PC-3 (cell line): ENCODE results near the gene AIPL1. TPM values are rescaled to one million over a fixed set of nuclear protein-coding genes. Genes with fewer than 3 reads are reported as not detected.

Source experiments
- ATAC-seq: fragments of 200-7000 bp; cut with Tn5 transposase; 2 replicates; pipeline ENCODE4 v1.9.1; 2020; ENCODE audit warnings: mild to moderate bottlenecking, moderate library complexity
- BruUV-seq: library from RNA; stranded (reverse); fragments of 400-500 nt; replicated peaks from 2 replicates; lab custom pipeline; 2021; lab: Mats Ljungman, UMichigan
- CTCF ChIA-PET: fragments of 300-600 bp; sonication (Branson Sonifier 250); formaldehyde crosslinking; loops from one replicate; lab custom pipeline; 2022; ENCODE audit warnings: antibody characterized with exemption; lab: Charles Lee
- POLR2A ChIA-PET: fragments of 300-600 bp; sonication (Branson Sonifier 250); formaldehyde crosslinking; loops from one replicate; lab custom pipeline; 2022; ENCODE audit warnings: antibody characterized with exemption; ENCODE audit not compliant: unreplicated experiment; lab: Charles Lee
- DNase-seq: peaks from one replicate; pipeline ENCODE4 v3.0.0-alpha.2; 2015
- H2AFZ ChIP-seq: fragments of 300-600 bp; sonication (generic); 2 replicates; pipeline ENCODE4 v1.6.0; 2016; ENCODE audit warnings: antibody characterized with exemption, low read length
- H3F3A ChIP-seq: fragments of 300-600 bp; sonication (generic); one replicate; pipeline ENCODE4 v1.6.0; 2017; ENCODE audit warnings: antibody characterized with exemption, low read length, control low read depth, mild to moderate bottlenecking; ENCODE audit not compliant: unreplicated experiment
- H3K27ac ChIP-seq: fragments of 300-600 bp; sonication (generic); 2 replicates; pipeline ENCODE4 v1.5.1; 2016; ENCODE audit warnings: mild to moderate bottlenecking, low read length
- H3K27me3 ChIP-seq: fragments of 300-600 bp; sonication (generic); 2 replicates; pipeline ENCODE4 v1.6.1; 2016; ENCODE audit warnings: low read length, mixed read lengths
- H3K36me3 ChIP-seq: fragments of 300-600 bp; sonication (generic); 2 replicates; pipeline ENCODE4 v1.6.1; 2016; ENCODE audit warnings: low read depth, mixed run types, low read length, mixed read lengths
- H3K4me1 ChIP-seq: fragments of 300-600 bp; sonication (generic); 2 replicates; pipeline ENCODE4 v1.5.1; 2016; ENCODE audit warnings: low read length; ENCODE audit not compliant: insufficient read depth
- H3K4me2 ChIP-seq: fragments of 300-600 bp; sonication (generic); 2 replicates; pipeline ENCODE4 v1.6.0; 2016; ENCODE audit warnings: low read length
- H3K4me3 ChIP-seq: fragments of 300-600 bp; sonication (generic); 2 replicates; pipeline ENCODE4 v1.5.1; 2016; ENCODE audit warnings: mild to moderate bottlenecking, low read length, mixed read lengths
- H3K79me2 ChIP-seq: fragments of 300-600 bp; sonication (generic); 2 replicates; pipeline ENCODE4 v1.6.1; 2017; ENCODE audit warnings: low read length, mixed read lengths
- H3K9ac ChIP-seq: fragments of 300-600 bp; sonication (generic); 2 replicates; pipeline ENCODE4 v1.6.0; 2016; ENCODE audit warnings: mild to moderate bottlenecking, low read length
- H3K9me2 ChIP-seq: fragments of 300-600 bp; sonication (generic); replicated peaks from 2 replicates; pipeline ENCODE4 v1.6.1; 2016; ENCODE audit warnings: mixed run types, low read length, mixed read lengths
- H3K9me3 ChIP-seq: fragments of 300-600 bp; sonication (generic); 2 replicates; pipeline ENCODE4 v1.6.1; 2016; ENCODE audit warnings: low read length, mixed read lengths
- H4K20me1 ChIP-seq: fragments of 300-600 bp; sonication (generic); 2 replicates; pipeline ENCODE4 v1.6.1; 2016; ENCODE audit warnings: low read length, mixed read lengths
- CTCF ChIP-seq: fragments of 300-600 bp; sonication (generic); conservative IDR thresholded peaks from 2 replicates; pipeline ENCODE4 v1.5.1; 2017; ENCODE audit warnings: antibody characterized with exemption, low read depth, mild to moderate bottlenecking, low read length
- EZH2 ChIP-seq: fragments of 300-600 bp; sonication (generic); IDR thresholded peaks from one replicate; pipeline ENCODE4 v1.6.1; 2017; ENCODE audit warnings: antibody characterized with exemption, mild to moderate bottlenecking, low read length; ENCODE audit not compliant: unreplicated experiment
- EZH2phosphoT487 ChIP-seq: fragments of 300-600 bp; sonication (generic); IDR thresholded peaks from 2 replicates; pipeline ENCODE4 v1.6.1; 2018; ENCODE audit warnings: mild to moderate bottlenecking, antibody characterized with exemption, low read length, borderline replicate concordance
- intact Hi-C: fragments of 100-400 bp; cut with micrococcal nuclease; formaldehyde crosslinking; loops from 2 replicates; pipeline ENCODE4 v1.9.0; 2023
- total RNA-seq: library from RNA; depleted of rRNA; stranded (reverse); fragments of >200 nt; gene quantifications from 2 replicates; pipeline ENCODE4 v1.2.3, GENCODE V29; 2014

The AIPL1 gene
- total RNA-seq, 1 experiment from 2014 or later, result not detected

DNA sequence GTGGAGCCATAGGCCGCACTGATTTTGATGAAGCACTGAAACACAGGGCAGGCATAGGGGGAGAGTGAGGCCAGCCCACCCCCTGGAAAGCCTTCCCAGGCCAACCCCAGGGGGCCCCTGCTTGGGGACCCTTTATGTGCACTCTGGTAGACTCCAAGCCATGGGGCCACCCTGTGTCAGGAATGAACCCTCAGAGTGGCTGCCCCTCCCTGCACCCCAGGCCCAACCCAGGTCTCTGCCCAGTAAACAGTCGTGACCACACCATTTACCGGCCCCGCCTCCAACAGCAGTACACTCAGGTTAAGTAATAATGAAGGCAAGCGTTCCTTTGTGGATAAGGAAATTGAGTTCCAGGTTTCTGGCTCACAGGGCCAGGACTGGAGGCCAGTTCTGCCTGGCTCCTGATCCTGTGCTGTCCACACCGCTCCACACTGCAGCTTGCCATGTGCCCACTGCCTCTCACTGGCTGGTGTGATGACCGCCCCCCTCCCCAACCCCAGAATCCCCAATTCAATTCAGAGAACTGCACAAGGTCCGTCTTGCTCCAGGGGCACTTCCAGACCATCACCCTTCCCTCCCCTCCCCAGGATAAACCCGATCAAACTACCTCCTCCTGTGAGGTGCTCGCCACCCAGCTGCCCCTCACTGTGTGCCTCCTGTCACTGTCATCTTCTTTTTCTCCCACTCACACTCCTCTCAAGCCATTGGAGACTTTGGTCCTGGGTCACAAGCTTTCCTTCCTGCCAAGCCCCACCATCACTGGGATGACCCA lies 23.0 kb upstream of the AIPL1 start:
- H3K27ac ChIP-seq, result no peak overlapping the region
- H3K9ac ChIP-seq, result no peak overlapping the region
- DNase-seq (no peak), ATAC-seq (no peak)
- H3K4me2 ChIP-seq, result no peak overlapping the region
- H3K36me3 ChIP-seq, result no peaks in the 10 kb centered on the region
- peaks cover 9% of the 10 kb centered on the region for H3K4me1 ChIP-seq
- H3F3A ChIP-seq, result no peaks in the 10 kb centered on the region
- BruUV-seq, result no TSS peak
- H3K27me3 ChIP-seq, result no peaks in the 10 kb centered on the region
- no peaks in the 10 kb centered on the region for H3K9me3 ChIP-seq
- no peak overlapping the region for H2AFZ ChIP-seq
- no peaks in the 10 kb centered on the region for H4K20me1 ChIP-seq
- POLR2A ChIA-PET, result interaction anchor here (0.6 kb wide), 1 partner anchor 433 kb away, joined by 3 read pairs; no protein-coding TSS in a partner anchor
- H3K79me2 ChIP-seq, result no peaks in the 10 kb centered on the region
- TF ChIP-seq EZH2phosphoT487, result no peak
- TF ChIP-seq EZH2, result no peak
- no peak for TF ChIP-seq CTCF
- no peak overlapping the region for H3K4me3 ChIP-seq
- H3K9me2 ChIP-seq, result no peaks in the 10 kb centered on the region
- intact Hi-C loops, result no loop called here
- CTCF ChIA-PET, result no interaction called here

GRCh38 chr17:6456914-6457687 lies 22.2 kb upstream of the AIPL1 start:
- Histone ChIP-seq H3K4me1 (peaks cover 9% of the 10 kb centered on the region), H3K9me2 (no peaks in the 10 kb centered on the region), H3K4me3 (no peak overlapping the region), H2AFZ (no peak overlapping the region), H3K79me2 (no peaks in the 10 kb centered on the region), H3K9me3 (no peaks in the 10 kb centered on the region), H3K9ac (no peak overlapping the region), H3K4me2 (peak overlapping the region; percentile 27; the same call in 1 of the 2 replicates), H4K20me1 (no peaks in the 10 kb centered on the region), H3K27me3 (no peaks in the 10 kb centered on the region), H3K27ac (no peak overlapping the region), H3K36me3 (no peaks in the 10 kb centered on the region), H3F3A (no peaks in the 10 kb centered on the region)
- ChIA-PET POLR2A (interaction anchor here (0.6 kb wide), 1 partner anchor 433 kb away, joined by 3 read pairs; no protein-coding TSS in a partner anchor), CTCF (no interaction called here)
- ATAC-seq, result peak; percentile 78
- no TSS peak for BruUV-seq
- DNase-seq, result peak; percentile 56
- intact Hi-C loops, result no loop called here
- no peak for TF ChIP-seq EZH2
- no peak for TF ChIP-seq CTCF
